ENCODE measurements around the gene ERP29. TPM values are rescaled to one million over a fixed set of nuclear protein-coding genes. Genes with fewer than 3 reads are reported as not detected.

The ERP29 gene
- polyA plus RNA-seq, 1 donor (not counting 4 experiments of a cell fraction or from before 2014, with no cell fraction given), result 89.4 TPM

DNA sequence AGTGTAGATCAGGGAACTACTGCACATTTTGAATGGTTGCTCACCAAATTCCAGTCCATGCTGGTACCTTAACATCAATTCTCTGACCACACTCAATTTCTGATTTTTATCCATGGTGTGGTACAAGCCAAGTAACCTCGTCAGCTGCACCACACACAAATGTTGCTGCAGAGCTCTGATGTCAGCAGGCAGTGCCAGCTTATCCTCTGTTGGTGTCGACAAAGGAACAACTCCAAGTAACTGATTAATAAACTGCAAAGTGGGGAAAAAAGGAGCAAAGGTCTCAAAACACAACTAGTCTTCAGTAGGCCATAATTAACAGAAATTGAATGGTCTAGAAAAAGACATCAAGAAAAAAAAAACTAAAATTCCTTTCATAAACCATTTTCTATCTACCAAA is 47.9 kb downstream of the ERP29 start:
- no peaks in the 10 kb centered on the region for H3K9me3 ChIP-seq (ENCODE audit: control insufficient read depth, low read depth, low read length)
- H3K9me1 ChIP-seq (ENCODE audit: control insufficient read depth, extremely low read depth, insufficient read depth, low read length), result no peaks in the 10 kb centered on the region
- no peak for FAIRE-seq
- no peak overlapping the region for H3K9ac ChIP-seq (ENCODE audit: control insufficient read depth, extremely low read depth, insufficient read depth, low read length)
- H2AFZ ChIP-seq (ENCODE audit: control insufficient read depth, low read length), result no peak overlapping the region
- H3K27ac ChIP-seq (ENCODE audit: control insufficient read depth, insufficient read depth, low read length), result no peak overlapping the region
- no peak overlapping the region for H3K4me3 ChIP-seq (ENCODE audit: control insufficient read depth in 2 of 3, extremely low read depth in 1 of 3, insufficient read depth in 2 of 3, low read depth in 1 of 3, low read length in 3 of 3)
- no peaks in the 10 kb centered on the region for H4K20me1 ChIP-seq (ENCODE audit: control insufficient read depth, extremely low read depth, insufficient read depth, low read length)
- no peak for DNase-seq (ENCODE audit: low read depth, low spot score)
- H3K4me1 ChIP-seq (ENCODE audit: control insufficient read depth, extremely low read depth, insufficient read depth, low read length), result no peaks in the 10 kb centered on the region
- dilution Hi-C loops (cut with MboI; ENCODE audit: extremely low pct_ligation_motif_present, low sequenced_read_pairs), result no loop called here
- H3K4me2 ChIP-seq (ENCODE audit: control insufficient read depth, extremely low read depth, insufficient read depth, low read depth, low read length), result no peak overlapping the region
- no peaks in the 10 kb centered on the region for H3K27me3 ChIP-seq (ENCODE audit: control insufficient read depth, extremely low read depth, insufficient read depth, low read length)
- H3K36me3 ChIP-seq (ENCODE audit: control insufficient read depth in 2 of 2, extremely low read depth in 1 of 2, insufficient read depth in 2 of 2, low read length in 2 of 2), result peaks cover 11 to 15% of the 10 kb centered on the region in 2 experiments
- TF ChIP-seq, protein P1, sequence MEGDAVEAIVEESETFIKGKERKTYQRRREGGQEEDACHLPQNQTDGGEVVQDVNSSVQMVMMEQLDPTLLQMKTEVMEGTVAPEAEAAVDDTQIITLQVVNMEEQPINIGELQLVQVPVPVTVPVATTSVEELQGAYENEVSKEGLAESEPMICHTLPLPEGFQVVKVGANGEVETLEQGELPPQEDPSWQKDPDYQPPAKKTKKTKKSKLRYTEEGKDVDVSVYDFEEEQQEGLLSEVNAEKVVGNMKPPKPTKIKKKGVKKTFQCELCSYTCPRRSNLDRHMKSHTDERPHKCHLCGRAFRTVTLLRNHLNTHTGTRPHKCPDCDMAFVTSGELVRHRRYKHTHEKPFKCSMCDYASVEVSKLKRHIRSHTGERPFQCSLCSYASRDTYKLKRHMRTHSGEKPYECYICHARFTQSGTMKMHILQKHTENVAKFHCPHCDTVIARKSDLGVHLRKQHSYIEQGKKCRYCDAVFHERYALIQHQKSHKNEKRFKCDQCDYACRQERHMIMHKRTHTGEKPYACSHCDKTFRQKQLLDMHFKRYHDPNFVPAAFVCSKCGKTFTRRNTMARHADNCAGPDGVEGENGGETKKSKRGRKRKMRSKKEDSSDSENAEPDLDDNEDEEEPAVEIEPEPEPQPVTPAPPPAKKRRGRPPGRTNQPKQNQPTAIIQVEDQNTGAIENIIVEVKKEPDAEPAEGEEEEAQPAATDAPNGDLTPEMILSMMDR (optimal IDR thresholded peaks at IDR 0.05 in 1 of 3, IDR thresholded peaks at IDR 0.05 in 1 of 3, conservative IDR thresholded peaks at IDR 0.05 in 1 of 3; ENCODE audit: extremely low read depth in 1 of 3, insufficient read depth in 2 of 3, low read length in 3 of 3), result no peak
- no peak for TF ChIP-seq EZH2 (IDR thresholded peaks at IDR 0.05; ENCODE audit: low read length)
- H3K79me2 ChIP-seq (ENCODE audit: control insufficient read depth, insufficient read depth, low read length), result no peaks in the 10 kb centered on the region

DNA sequence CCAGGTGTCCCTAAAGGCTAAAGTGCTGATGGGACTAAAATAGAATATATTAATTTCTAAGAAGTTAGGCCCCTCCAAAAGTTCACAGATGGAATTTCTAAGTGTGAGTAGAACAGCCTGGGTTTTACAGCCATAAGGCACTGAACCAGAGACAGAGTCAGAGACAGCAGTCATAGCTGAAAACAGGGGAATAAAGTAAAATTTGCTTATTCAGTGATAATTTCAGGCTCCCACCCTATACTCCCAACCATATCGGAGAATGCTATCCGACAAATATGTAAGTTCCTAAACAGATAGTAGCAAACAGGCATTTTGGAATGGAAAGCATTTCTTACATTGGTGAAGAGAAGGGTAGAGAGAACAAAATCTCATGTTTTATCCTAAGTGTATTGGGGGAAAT is 50.0 kb downstream of the ERP29 start:
- Histone ChIP-seq H3K36me3 (ENCODE audit: control insufficient read depth in 2 of 2, extremely low read depth in 1 of 2, insufficient read depth in 2 of 2, low read length in 2 of 2) (peaks cover 17 to 18% of the 10 kb centered on the region in 2 experiments), H3K4me2 (ENCODE audit: control insufficient read depth, extremely low read depth, insufficient read depth, low read depth, low read length) (no peak overlapping the region), H3K4me3 (ENCODE audit: control insufficient read depth in 2 of 3, extremely low read depth in 1 of 3, insufficient read depth in 2 of 3, low read depth in 1 of 3, low read length in 3 of 3) (no peak overlapping the region), H4K20me1 (ENCODE audit: control insufficient read depth, extremely low read depth, insufficient read depth, low read length) (no peaks in the 10 kb centered on the region), H3K27ac (ENCODE audit: control insufficient read depth, insufficient read depth, low read length) (no peak overlapping the region), H3K9me1 (ENCODE audit: control insufficient read depth, extremely low read depth, insufficient read depth, low read length) (no peaks in the 10 kb centered on the region), H3K9ac (ENCODE audit: control insufficient read depth, extremely low read depth, insufficient read depth, low read length) (no peak overlapping the region), H2AFZ (ENCODE audit: control insufficient read depth, low read length) (no peak overlapping the region), H3K79me2 (ENCODE audit: control insufficient read depth, insufficient read depth, low read length) (no peaks in the 10 kb centered on the region), H3K4me1 (ENCODE audit: control insufficient read depth, extremely low read depth, insufficient read depth, low read length) (no peaks in the 10 kb centered on the region), H3K9me3 (ENCODE audit: control insufficient read depth, low read depth, low read length) (no peaks in the 10 kb centered on the region), H3K27me3 (ENCODE audit: control insufficient read depth, extremely low read depth, insufficient read depth, low read length) (no peaks in the 10 kb centered on the region)
- no peak for DNase-seq (ENCODE audit: low read depth, low spot score)
- no peak for FAIRE-seq
- TF ChIP-seq, protein P1 (optimal IDR thresholded peaks at IDR 0.05 in 1 of 3, IDR thresholded peaks at IDR 0.05 in 1 of 3, conservative IDR thresholded peaks at IDR 0.05 in 1 of 3; ENCODE audit: extremely low read depth in 1 of 3, insufficient read depth in 2 of 3, low read length in 3 of 3), result no peak
- TF ChIP-seq EZH2 (IDR thresholded peaks at IDR 0.05; ENCODE audit: low read length), result no peak
- dilution Hi-C loops (cut with MboI; ENCODE audit: extremely low pct_ligation_motif_present, low sequenced_read_pairs), result no loop called here
